GM12878 (cell line): ENCODE measurements around the gene COL25A1.

ENCODE experiments used
- BRCA1 ChIP-seq: IDR thresholded peaks from 2 replicates; pipeline ENCODE4 v1.6.1; 2011; ENCODE audit warnings: low read depth, low read length, improper control_type of control experiment
- NR2C2 ChIP-seq: IDR thresholded peaks from 2 replicates; pipeline ENCODE4 v1.6.1; 2011; ENCODE audit warnings: borderline replicate concordance, low read depth; ENCODE audit not compliant: control insufficient read depth, insufficient read length
- TF ChIP-seq, protein P1 (sequence below): fragments of 450-650 bp; IDR thresholded peaks from 2 replicates; pipeline ENCODE4 v1.6.1; 2018; ENCODE audit warnings: mild to moderate bottlenecking, low read depth, moderate library complexity; ENCODE audit not compliant: partially characterized antibody
- TF ChIP-seq, protein P2 (sequence below): fragments of 450-650 bp; IDR thresholded peaks from 2 replicates; pipeline ENCODE4 v1.6.1; 2014; ENCODE audit warnings: mild to moderate bottlenecking
- TF ChIP-seq, protein P3 (sequence below): IDR thresholded peaks from 2 replicates; pipeline ENCODE4 v1.6.1; 2012; ENCODE audit warnings: mild to moderate bottlenecking, low read depth, low read length
- TF ChIP-seq, protein P4 (sequence below): fragments of 450-650 bp; formaldehyde crosslinking; IDR thresholded peaks from 2 replicates; pipeline ENCODE4 v1.4.0; 2020; ENCODE audit warnings: mild to moderate bottlenecking, moderate library complexity

DNA sequence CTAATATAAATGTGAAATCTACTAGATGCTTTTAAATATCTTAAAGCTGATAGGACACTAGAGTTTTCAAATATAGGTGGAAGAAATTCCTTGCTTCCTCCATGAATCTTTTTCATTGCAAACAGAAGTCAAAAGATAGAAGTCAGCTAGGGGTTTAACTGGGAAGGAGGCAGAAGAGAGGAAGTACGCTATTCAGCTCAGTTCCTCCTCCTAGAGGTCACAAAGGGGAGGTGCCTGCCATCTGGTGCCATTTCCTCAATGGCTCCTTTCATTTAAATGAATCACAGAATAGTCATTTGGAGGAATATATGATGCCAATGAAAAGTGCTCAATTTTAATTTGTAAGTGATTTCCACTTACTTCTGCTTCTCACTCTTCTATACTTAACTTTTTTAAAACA, 8.5 kb downstream of the COL25A1 start:
- TF ChIP-seq NR2C2: no peak
- no peak for TF ChIP-seq BRCA1
- TF ChIP-seq, protein P1, sequence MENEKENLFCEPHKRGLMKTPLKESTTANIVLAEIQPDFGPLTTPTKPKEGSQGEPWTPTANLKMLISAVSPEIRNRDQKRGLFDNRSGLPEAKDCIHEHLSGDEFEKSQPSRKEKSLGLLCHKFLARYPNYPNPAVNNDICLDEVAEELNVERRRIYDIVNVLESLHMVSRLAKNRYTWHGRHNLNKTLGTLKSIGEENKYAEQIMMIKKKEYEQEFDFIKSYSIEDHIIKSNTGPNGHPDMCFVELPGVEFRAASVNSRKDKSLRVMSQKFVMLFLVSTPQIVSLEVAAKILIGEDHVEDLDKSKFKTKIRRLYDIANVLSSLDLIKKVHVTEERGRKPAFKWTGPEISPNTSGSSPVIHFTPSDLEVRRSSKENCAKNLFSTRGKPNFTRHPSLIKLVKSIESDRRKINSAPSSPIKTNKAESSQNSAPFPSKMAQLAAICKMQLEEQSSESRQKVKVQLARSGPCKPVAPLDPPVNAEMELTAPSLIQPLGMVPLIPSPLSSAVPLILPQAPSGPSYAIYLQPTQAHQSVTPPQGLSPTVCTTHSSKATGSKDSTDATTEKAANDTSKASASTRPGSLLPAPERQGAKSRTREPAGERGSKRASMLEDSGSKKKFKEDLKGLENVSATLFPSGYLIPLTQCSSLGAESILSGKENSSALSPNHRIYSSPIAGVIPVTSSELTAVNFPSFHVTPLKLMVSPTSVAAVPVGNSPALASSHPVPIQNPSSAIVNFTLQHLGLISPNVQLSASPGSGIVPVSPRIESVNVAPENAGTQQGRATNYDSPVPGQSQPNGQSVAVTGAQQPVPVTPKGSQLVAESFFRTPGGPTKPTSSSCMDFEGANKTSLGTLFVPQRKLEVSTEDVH: no peak
- TF ChIP-seq, protein P2, sequence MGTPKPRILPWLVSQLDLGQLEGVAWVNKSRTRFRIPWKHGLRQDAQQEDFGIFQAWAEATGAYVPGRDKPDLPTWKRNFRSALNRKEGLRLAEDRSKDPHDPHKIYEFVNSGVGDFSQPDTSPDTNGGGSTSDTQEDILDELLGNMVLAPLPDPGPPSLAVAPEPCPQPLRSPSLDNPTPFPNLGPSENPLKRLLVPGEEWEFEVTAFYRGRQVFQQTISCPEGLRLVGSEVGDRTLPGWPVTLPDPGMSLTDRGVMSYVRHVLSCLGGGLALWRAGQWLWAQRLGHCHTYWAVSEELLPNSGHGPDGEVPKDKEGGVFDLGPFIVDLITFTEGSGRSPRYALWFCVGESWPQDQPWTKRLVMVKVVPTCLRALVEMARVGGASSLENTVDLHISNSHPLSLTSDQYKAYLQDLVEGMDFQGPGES: no peak
- TF ChIP-seq, protein P3, sequence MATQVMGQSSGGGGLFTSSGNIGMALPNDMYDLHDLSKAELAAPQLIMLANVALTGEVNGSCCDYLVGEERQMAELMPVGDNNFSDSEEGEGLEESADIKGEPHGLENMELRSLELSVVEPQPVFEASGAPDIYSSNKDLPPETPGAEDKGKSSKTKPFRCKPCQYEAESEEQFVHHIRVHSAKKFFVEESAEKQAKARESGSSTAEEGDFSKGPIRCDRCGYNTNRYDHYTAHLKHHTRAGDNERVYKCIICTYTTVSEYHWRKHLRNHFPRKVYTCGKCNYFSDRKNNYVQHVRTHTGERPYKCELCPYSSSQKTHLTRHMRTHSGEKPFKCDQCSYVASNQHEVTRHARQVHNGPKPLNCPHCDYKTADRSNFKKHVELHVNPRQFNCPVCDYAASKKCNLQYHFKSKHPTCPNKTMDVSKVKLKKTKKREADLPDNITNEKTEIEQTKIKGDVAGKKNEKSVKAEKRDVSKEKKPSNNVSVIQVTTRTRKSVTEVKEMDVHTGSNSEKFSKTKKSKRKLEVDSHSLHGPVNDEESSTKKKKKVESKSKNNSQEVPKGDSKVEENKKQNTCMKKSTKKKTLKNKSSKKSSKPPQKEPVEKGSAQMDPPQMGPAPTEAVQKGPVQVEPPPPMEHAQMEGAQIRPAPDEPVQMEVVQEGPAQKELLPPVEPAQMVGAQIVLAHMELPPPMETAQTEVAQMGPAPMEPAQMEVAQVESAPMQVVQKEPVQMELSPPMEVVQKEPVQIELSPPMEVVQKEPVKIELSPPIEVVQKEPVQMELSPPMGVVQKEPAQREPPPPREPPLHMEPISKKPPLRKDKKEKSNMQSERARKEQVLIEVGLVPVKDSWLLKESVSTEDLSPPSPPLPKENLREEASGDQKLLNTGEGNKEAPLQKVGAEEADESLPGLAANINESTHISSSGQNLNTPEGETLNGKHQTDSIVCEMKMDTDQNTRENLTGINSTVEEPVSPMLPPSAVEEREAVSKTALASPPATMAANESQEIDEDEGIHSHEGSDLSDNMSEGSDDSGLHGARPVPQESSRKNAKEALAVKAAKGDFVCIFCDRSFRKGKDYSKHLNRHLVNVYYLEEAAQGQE: no peak
- TF ChIP-seq, protein P4, sequence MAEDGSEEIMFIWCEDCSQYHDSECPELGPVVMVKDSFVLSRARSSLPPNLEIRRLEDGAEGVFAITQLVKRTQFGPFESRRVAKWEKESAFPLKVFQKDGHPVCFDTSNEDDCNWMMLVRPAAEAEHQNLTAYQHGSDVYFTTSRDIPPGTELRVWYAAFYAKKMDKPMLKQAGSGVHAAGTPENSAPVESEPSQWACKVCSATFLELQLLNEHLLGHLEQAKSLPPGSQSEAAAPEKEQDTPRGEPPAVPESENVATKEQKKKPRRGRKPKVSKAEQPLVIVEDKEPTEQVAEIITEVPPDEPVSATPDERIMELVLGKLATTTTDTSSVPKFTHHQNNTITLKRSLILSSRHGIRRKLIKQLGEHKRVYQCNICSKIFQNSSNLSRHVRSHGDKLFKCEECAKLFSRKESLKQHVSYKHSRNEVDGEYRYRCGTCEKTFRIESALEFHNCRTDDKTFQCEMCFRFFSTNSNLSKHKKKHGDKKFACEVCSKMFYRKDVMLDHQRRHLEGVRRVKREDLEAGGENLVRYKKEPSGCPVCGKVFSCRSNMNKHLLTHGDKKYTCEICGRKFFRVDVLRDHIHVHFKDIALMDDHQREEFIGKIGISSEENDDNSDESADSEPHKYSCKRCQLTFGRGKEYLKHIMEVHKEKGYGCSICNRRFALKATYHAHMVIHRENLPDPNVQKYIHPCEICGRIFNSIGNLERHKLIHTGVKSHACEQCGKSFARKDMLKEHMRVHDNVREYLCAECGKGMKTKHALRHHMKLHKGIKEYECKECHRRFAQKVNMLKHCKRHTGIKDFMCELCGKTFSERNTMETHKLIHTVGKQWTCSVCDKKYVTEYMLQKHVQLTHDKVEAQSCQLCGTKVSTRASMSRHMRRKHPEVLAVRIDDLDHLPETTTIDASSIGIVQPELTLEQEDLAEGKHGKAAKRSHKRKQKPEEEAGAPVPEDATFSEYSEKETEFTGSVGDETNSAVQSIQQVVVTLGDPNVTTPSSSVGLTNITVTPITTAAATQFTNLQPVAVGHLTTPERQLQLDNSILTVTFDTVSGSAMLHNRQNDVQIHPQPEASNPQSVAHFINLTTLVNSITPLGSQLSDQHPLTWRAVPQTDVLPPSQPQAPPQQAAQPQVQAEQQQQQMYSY: no peak
